Heart right ventricle (tissue), 16 donors: ENCODE data around the gene DNASE2B. TPM values are rescaled to one million over a fixed set of nuclear protein-coding genes. Genes with fewer than 3 reads are reported as not detected.

Experiments used
- ATAC-seq, 8 donors: fragments of 200-7000 bp; cut with Tn5 transposase; one replicate each; pipeline ENCODE4 v1.9.1; 2020; ENCODE audit warnings: mild to moderate bottlenecking in 8 of 8, moderate library complexity in 8 of 8, moderate number of reproducible peaks in 1 of 8
- DNase-seq, 2 donors: peaks; one replicate each; pipeline ENCODE4 v3.0.0-alpha.2; 2020
- H3K27ac ChIP-seq, 10 donors: fragments of 200-600 bp; sonication (generic) in 2 of 10; one replicate each; pipeline versions ENCODE4 v1.5.0 to v1.8.0; 2020 to 2022; ENCODE audit warnings: mild to moderate bottlenecking in 3 of 10
- H3K27me3 ChIP-seq, 7 donors: fragments of 200-600 bp; one replicate each; pipeline ENCODE4 v1.8.0; 2021 to 2022; ENCODE audit warnings: mild to moderate bottlenecking in 2 of 7
- H3K36me3 ChIP-seq, 9 donors: fragments of 200-600 bp; sonication (generic) in 1 of 9; one replicate each; pipeline versions ENCODE4 v1.5.0 to v1.8.0; 2020 to 2022; ENCODE audit warnings: mild to moderate bottlenecking in 2 of 9
- H3K4me1 ChIP-seq, 9 donors: fragments of 200-600 bp; sonication (generic) in 1 of 9; one replicate each; pipeline versions ENCODE4 v1.5.0 to v1.8.0; 2020 to 2022; ENCODE audit warnings: mild to moderate bottlenecking in 4 of 9
- H3K4me3 ChIP-seq, 10 donors: fragments of 200-600 bp; sonication (generic) in 2 of 10; one replicate each; pipeline versions ENCODE4 v1.5.0 to v1.8.0; 2020 to 2022; ENCODE audit warnings: mild to moderate bottlenecking in 7 of 10, moderate library complexity in 2 of 10
- H3K9me3 ChIP-seq, 11 donors: fragments of 200-600 bp in 10 of 11; sonication (generic) in 2 of 11; one replicate each; pipeline versions ENCODE4 v1.5.0 to v1.8.0; 2013 to 2022; ENCODE audit warnings: mild to moderate bottlenecking in 2 of 11, control low read depth in 1 of 11, moderate library complexity in 1 of 11
- CTCF ChIP-seq, 9 donors: fragments of 200-600 bp; sonication (generic) in 2 of 9; IDR thresholded peaks; one replicate each; pipeline versions ENCODE4 v1.5.0 to v1.8.0; 2021 to 2022; ENCODE audit warnings: antibody characterized with exemption in 9 of 9, mild to moderate bottlenecking in 5 of 9, moderate library complexity in 1 of 9
- WGBS, 2 donors: extraction: QIAGEN DNeasy Blood & Tissue Kit; methylation state at CpG; one replicate each; pipeline ENCODE4 v1.1.7; 2013; ENCODE audit warnings: inconsistent platforms in 1 of 2; 5-methylcytosine and 5-hydroxymethylcytosine counted together
- intact Hi-C, 10 donors: fragments of 100-400 bp; cut with DNase I; formaldehyde crosslinking; loops; one replicate each; pipeline versions ENCODE4 v1.11.1 to v1.14.2; 2022
- polyA plus RNA-seq, 2 donors: library from polyadenylated mRNA; stranded (reverse); fragments of 200-250 nt; gene quantifications; one replicate each; pipeline ENCODE4 v1.2.3, GENCODE V29; 2013
- total RNA-seq, 10 donors: library from RNA; stranded (reverse); fragmentation: NEBNext Ultra II Directional in 3 of 10; extraction: Animal tissue kit (Norgen Biotek cat#: 25700) in 3 of 10; gene quantifications; one replicate each; pipeline versions ENCODE4 v1.2.1 to v1.2.4, GENCODE V29; 2021 to 2023
- donor health status: Arrhythmogenic right ventricular cardiomyopathy.
- donor health status: ischemic (EF 13 %, LVEDD 7.1; RV severe dilation, severe dysfunction).
- donor health status: healthy with polysubstance abuse.
- donor health status: DM: no; HTN: yes; CAD: no.
- donor health status: DM: no; HTN: no; CAD: no.
- donor health status: ischemic (EF 25% LVEDD 6.9; RV normal size, moderate dysfunction).
- donor health status: ischemic (EF 25% LVEDD 5.7; RV mildly dilated, moderate dysfunction).
- donor health status: healthy.
- donor health status: DM: yes; HTN: yes; CAD: no.
- donor health status: Ischemic cardiomyopathy.
- donor health status: ischemic (EF 35%, LVEDD 5.7; RV mildly dilated, moderate dysfunction).
- donor health status: nonischemic (EF 11% LVEDD 7.7; RV severe dilation, severe dysfunction).
- donor health status: DM: yes; HTN: yes; CAD: no.
- donor health status: PGD.
- donor health status: ischemic (EF 29% LVEDD 5.4; RV normal size, mild dysfunction).
- donor health status: nonischemic (EF 23%, LVEDD 6.1; RV moderate dilation, normal function).

DNASE2B gene
- total and polyA plus RNA-seq, 12 donors = 0.20 TPM; not detected in 11

GRCh38 chr1:84352298-84353106, 45.8 kb upstream of the DNASE2B start:
- intact Hi-C loops = no loop called here
- no peaks in the 10 kb centered on the region for H3K4me1 ChIP-seq
- DNase-seq (no peak), ATAC-seq (no peak)
- 76 to 81% methylated on average over 3 of the region's 3 CpGs for WGBS, 2 donors
- H3K9me3 ChIP-seq = no peaks in the 10 kb centered on the region
- no peak overlapping the region for H3K27ac ChIP-seq
- no peaks in the 10 kb centered on the region for H3K36me3 ChIP-seq
- TF ChIP-seq CTCF (IDR thresholded peaks at IDR 0.05) = no peak
- no peak overlapping the region for H3K4me3 ChIP-seq
- H3K27me3 ChIP-seq = no peaks in the 10 kb centered on the region

GRCh38 chr1:84353695-84354094, 44.6 kb upstream of the DNASE2B start:
- TF ChIP-seq CTCF (IDR thresholded peaks at IDR 0.05) = no peak
- Histone ChIP-seq H3K27ac (no peak overlapping the region), H3K9me3 (no peaks in the 10 kb centered on the region), H3K4me1 (no peaks in the 10 kb centered on the region), H3K36me3 (no peaks in the 10 kb centered on the region), H3K4me3 (no peak overlapping the region), H3K27me3 (no peaks in the 10 kb centered on the region)
- 94 to 95% methylated on average over 3 of the region's 3 CpGs for WGBS, 2 donors
- intact Hi-C loops = no loop called here
- DNase-seq (no peak), ATAC-seq (no peak)

DNA sequence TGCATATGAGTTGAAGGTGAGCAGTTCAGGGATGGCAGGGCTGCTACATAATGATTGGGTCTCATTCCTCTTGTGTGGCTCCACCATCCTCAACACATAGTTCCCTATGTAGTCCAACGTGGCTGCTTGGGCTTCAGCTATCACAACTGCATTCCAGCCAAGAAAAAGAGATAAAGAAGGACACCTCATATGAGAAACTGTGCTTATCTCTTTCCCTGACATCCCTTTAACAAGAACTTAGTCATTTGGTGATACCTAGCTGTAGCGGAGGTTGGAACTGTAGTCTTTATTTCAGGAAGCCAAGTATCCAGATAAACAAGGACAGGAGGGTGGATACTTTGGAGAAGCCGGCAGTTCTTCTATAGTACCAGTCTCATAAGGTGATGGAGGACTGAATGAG, 42.7 kb upstream of the DNASE2B start:
- TF ChIP-seq CTCF (IDR thresholded peaks at IDR 0.05) = no peak
- 58 to 60% methylated on average over 3 of the region's 3 CpGs for WGBS, 2 donors
- no peaks in the 10 kb centered on the region for H3K36me3 ChIP-seq
- intact Hi-C loops = no loop called here
- DNase-seq (no peak), ATAC-seq (no peak)
- no peaks in the 10 kb centered on the region for H3K4me1 ChIP-seq
- H3K27ac ChIP-seq = no peak overlapping the region
- no peak overlapping the region for H3K4me3 ChIP-seq
- H3K9me3 ChIP-seq = no peaks in the 10 kb centered on the region
- no peaks in the 10 kb centered on the region for H3K27me3 ChIP-seq

GRCh38 chr1:84356881-84357280, 41.4 kb upstream of the DNASE2B start:
- 69 to 76% methylated on average over 1 of the region's 1 CpG for WGBS, 2 donors
- TF ChIP-seq CTCF (IDR thresholded peaks at IDR 0.05) = no peak

More at GRCh38 chr1:84356881-84357280, 41.4 kb upstream of the DNASE2B start:
- Histone ChIP-seq H3K4me3 (no peak overlapping the region), H3K36me3 (no peaks in the 10 kb centered on the region), H3K27ac (no peak overlapping the region), H3K9me3 (no peaks in the 10 kb centered on the region), H3K27me3 (no peaks in the 10 kb centered on the region), H3K4me1 (no peaks in the 10 kb centered on the region)
- intact Hi-C loops = no loop called here
- no peak for ATAC-seq
- DNase-seq = no peak
